Uterus (tissue), 2 donors: Measurements from ENCODE around the gene MBD4.

Source experiments
- CTCF ChIP-seq, 4 experiments: fragments of 200-600 bp in 2 of 4; fragments of 450-650 bp in 2 of 4; sonication (generic) in 2 of 4; IDR thresholded peaks; one replicate each; pipeline ENCODE4 v1.5.1; 2016 to 2019; ENCODE audit warnings: antibody characterized with exemption in 4 of 4, mild to moderate bottlenecking in 2 of 4, moderate library complexity in 1 of 4
- POLR2A ChIP-seq, 2 donors: fragments of 450-650 bp; IDR thresholded peaks; one replicate each; pipeline ENCODE4 v1.6.1; 2016; ENCODE audit warnings: antibody characterized with exemption in 2 of 2, mild to moderate bottlenecking in 1 of 2, moderate library complexity in 1 of 2

GRCh38 chr3:129467932-129468331 lies 28.2 kb upstream of the MBD4 start:
- TF ChIP-seq CTCF (IDR thresholded peaks at IDR 0.05) (no peak), POLR2A (IDR thresholded peaks at IDR 0.05) (no peak)
